HG03354 (cell line): ENCODE results near the gene THADA.

Experiments used
- ATAC-seq: cut with Tn5 transposase; IDR thresholded peaks from one replicate; pipeline ENCODE4 v1.9.1; 2021; ENCODE audit warnings: mild to moderate bottlenecking; ENCODE audit not compliant: unreplicated experiment, poor library complexity, severe bottlenecking

The THADA gene

DNA sequence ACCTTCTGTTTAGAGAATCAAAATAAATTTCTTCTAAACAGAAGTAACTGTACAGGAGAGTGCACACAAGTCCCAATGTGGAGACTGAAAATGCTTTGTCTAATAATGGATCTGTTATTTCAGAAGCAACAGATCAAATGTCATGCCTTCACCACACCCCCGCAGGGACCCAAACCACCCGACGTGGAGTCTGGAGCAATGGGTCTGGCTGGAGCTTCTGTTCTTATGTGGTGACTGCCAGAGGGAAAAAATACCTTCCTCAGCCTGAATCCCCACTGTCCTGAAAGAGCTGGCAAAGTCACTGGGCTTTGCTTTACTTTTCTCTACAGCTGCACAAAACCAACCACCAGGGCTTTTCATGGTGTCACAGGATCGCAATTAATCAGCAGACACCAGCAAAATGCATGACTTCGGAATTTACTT, 250.4 kb downstream of the THADA start:
- no peak for ATAC-seq

GRCh38 chr2:43344868-43345373, 250.9 kb downstream of the THADA start:
- no peak for ATAC-seq

GRCh38 chr2:43343573-43344304, 252.1 kb downstream of the THADA start:
- ATAC-seq = no peak

DNA sequence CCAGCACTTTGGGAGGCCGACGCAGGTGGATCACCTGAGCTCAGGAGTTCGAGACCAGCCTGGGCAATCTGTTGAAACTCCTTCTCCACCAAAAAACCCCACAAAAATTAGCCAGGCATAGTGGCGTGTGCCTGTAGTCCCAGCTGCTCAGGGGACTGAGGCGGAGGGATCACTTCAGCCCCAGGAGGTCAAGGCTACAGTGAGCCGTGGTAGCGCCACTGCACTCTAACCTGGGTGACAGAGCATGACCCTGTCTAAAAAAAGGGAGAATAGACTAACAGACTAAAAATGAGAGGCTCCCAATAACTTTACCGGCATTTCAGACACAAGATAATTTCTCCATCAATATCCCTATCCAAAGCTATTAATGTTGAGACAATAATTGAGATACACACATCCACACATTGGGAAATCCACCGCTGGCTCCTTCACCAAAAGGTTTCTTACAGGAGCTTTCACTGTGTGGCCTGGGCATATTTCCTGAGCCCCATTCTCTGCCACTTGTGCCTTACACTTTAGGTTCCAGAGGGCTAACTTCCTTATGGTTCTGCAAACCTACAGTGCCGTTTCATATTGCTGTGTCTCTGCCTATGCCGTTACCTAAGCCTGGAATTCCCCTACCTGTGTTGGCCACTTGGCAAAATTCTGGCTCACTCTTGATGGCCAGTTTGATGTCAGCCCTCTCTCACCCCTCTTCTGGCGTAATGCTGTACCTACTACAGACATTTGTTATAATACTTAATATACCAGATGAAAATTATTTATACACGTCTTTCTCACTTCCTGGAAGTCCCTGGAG, 253.7 kb downstream of the THADA start:
- ATAC-seq = no peak

DNA sequence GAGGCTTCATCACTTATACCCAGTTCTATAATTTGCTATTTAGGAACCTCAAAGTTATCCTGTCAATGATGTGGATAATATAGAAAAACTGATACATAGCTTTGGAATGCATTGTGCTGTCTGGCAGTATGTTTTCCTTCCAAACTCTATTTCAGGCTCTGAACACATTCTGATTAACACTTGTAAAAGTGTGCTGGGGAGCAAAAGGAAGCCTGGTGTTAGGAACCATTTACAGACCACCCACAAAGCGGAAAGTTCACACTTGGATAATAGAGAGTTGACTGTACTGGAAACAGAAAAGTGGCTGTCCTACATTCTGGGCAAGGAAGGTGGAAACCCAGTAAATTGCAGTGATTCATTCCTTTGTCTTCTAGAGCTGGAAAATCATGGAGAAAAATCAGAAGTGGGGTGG, 254.9 kb downstream of the THADA start:
- no peak for ATAC-seq

DNA sequence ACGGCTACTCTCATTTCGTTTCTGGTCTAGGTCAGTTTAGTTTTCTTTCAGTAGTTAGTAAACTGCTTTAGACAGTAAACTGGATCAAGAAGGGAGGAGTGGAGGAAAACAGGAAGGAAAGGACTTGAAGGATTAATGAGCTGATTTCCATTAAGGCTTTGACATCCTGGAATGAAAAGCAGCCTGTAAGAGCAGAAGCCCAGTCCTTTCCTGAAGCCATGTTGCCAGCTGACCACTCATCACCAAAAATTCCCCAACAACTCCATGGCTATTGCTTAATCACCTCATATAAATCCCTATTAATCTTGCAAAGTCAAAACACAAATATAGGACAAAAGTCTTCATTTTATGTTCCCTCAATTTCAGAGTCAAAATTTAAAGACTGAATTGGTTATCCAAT, 255.8 kb downstream of the THADA start:
- no peak for ATAC-seq

GRCh38 chr2:43333656-43334144, 262.1 kb downstream of the THADA start:
- ATAC-seq = no peak

DNA sequence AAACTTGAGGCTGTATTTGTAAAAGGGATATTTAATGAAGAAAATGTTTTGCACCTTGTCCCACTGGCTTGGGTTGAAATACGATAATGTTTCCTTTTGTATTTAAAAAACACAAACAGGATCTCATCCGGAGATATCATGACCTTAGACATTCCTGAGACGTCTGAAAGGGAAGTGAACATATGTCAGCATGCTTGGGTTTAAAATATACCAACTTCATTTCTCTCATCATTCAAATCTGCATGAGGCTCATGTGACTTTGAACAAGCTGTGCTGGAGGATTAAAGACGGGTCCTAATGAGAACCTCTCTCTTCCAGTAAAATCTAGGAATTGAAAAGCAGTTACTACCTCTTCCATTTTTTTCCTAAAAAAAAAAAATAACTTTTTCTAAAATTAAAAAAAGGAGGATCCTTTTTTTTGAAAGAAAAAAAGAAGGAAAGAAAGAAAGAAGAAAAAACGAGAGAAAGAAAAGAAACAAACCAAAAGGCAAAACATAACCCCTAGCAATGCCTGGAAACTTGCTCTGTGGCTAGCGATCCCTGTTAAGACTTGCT, 262.7 kb downstream of the THADA start:
- no peak for ATAC-seq

- ATAC-seq = no peak
These were observed 263.2 kb downstream of the THADA start for GRCh38 chr2:43332653-43333052.

DNA sequence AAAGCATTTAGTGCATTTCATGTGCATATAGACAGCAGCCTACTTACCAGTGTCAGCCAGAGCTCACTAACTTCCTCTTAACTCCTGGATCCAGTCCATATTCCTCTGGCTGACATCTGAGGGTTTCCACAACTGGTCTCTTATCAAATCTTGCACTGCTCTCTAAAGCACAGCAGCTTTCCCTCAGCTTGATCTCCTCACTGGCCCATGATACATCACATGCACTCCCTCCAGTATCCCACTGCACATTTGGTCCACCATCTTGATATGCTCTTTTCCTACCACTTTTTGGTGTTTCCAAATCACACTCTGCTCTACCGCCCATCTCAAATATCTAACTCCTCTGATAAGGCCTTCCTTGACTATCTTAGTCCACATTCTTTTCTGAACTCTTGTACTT, 264.4 kb downstream of the THADA start:
- ATAC-seq = no peak

DNA sequence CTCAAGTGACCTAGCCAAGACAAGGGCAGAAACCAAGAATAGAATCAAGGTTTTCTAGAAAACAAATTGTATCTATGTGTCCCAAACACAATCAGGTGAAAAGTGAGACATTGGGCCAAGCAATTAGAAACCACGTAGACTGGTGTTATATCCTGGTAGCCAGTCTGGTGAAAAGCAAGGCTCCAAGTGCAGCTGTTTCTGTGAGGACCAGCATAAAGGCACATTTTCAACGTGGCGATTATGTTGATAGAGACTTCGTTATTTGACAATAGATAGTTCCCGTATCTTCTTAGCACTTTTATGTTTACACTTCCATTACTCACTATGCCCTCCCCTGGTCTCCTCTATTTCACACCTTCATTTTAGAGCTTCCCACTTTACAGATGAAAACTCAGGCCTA, 266.2 kb downstream of the THADA start:
- ATAC-seq = no peak

GRCh38 chr2:43328832-43329231, 267.0 kb downstream of the THADA start:
- ATAC-seq = no peak

DNA sequence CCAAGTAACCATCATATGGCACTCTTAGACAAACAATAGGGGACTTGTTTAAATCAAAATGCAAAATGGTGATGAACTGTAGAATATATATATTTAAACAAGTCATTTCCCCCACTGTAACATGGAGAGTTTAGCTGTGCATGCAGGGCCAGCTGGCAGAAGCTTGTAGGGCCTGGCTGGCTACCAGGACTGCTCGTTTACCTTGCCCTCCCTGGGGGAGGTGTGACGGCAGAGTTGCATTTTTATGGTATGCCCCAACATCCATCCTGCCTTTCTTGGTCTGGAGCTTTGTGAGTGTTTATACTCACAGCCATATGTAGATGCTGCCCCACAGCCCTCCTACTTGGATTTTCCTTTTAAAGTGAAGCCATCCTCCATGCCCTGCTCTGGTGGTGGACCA, 267.7 kb downstream of the THADA start:
- ATAC-seq = no peak

GRCh38 chr2:43327119-43327518, 268.7 kb downstream of the THADA start:
- no peak for ATAC-seq

GRCh38 chr2:43326101-43326825, 269.6 kb downstream of the THADA start:
- ATAC-seq = no peak

GRCh38 chr2:43325107-43325811, 270.6 kb downstream of the THADA start:
- ATAC-seq = no peak

- ATAC-seq = no peak
These were observed 271.4 kb downstream of the THADA start for GRCh38 chr2:43324259-43325106.

DNA sequence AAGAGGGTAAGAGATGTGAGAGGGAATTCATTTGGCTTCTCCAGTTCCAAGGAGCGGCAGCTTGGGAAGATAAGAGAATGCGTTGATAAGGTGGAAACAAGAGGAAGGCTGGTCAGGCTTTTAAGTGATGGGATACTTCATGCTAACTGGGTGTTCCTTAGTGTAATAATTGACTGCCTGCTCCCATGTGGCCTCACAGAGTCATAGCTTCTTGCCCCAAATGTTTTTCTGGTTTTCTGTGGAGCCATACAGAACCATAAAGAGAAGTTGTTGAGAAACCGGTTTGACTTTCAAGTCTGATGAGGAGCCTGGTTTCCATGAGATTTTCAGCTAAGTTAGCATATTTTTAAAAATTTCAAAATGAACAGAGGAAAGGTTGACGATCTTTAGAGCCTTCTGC, 272.0 kb downstream of the THADA start:
- no peak for ATAC-seq
